H1 (cell line): ENCODE data around the gene OR2V1. TPM values are rescaled to one million over a fixed set of nuclear protein-coding genes. Genes with fewer than 3 reads are reported as not detected.

Source experiments
- CTCF ChIA-PET: fragments of 300-600 bp; sonication (Branson Sonifier 250); formaldehyde crosslinking; loops from one replicate; lab custom pipeline; 2021; ENCODE audit not compliant: partially characterized antibody; lab: Charles Lee
- POLR2A ChIA-PET: fragments of 300-600 bp; sonication (Branson Sonifier 250); formaldehyde crosslinking; loops from one replicate; lab custom pipeline; 2021; ENCODE audit warnings: inconsistent platforms; ENCODE audit not compliant: partially characterized antibody; lab: Charles Lee
- DNase-seq, 2 experiments: peaks; one replicate each; pipeline versions ENCODE4 v3.0.0 to v3.0.0-alpha.2; 2010 to 2022; ENCODE audit warnings: low spot score in 2 of 2, low read depth in 1 of 2, mixed read lengths in 1 of 2
- FAIRE-seq: peaks from 2 replicates; lab custom pipeline; 2011; peaks lifted over from hg19 to GRCh38; lab: Jason Lieb, UNC
- H2AFZ ChIP-seq: 2 replicates; pipeline ENCODE4 v1.8.1; 2012; ENCODE audit warnings: low read length, inconsistent platforms
- H2AK5ac ChIP-seq: 2 replicates; pipeline ENCODE4 v1.6.1; 2013; ENCODE audit warnings: low read depth, low read length
- H2BK120ac ChIP-seq: replicated peaks from 2 replicates; pipeline ENCODE3; 2013; ENCODE audit warnings: low read depth, low read length, inconsistent platforms
- H2BK12ac ChIP-seq: 2 replicates; pipeline ENCODE4 v1.6.1; 2013; ENCODE audit warnings: low read depth, low read length
- H2BK15ac ChIP-seq: 2 replicates; pipeline ENCODE4 v1.6.1; 2013; ENCODE audit warnings: low read length
- H2BK20ac ChIP-seq: 2 replicates; pipeline ENCODE4 v1.6.1; 2013; ENCODE audit warnings: low read length
- H2BK5ac ChIP-seq: 2 replicates; pipeline ENCODE4 v1.6.1; 2013; ENCODE audit warnings: low read depth, low read length
- H3K14ac ChIP-seq: 2 replicates; pipeline ENCODE4 v1.6.1; 2013; ENCODE audit warnings: inconsistent platforms; ENCODE audit not compliant: insufficient read length
- H3K18ac ChIP-seq: 2 replicates; pipeline ENCODE4 v1.6.1; 2013; ENCODE audit warnings: low read length; ENCODE audit errors: extremely low read depth
- H3K23ac ChIP-seq: 2 replicates; pipeline ENCODE4 v1.6.1; 2013; ENCODE audit warnings: inconsistent platforms; ENCODE audit not compliant: insufficient read length
- H3K23me2 ChIP-seq: 2 replicates; pipeline ENCODE4 v1.6.1; 2013; ENCODE audit warnings: low read depth, low read length
- H3K27ac ChIP-seq: 2 replicates; pipeline ENCODE4 v1.6.1; 2011; ENCODE audit warnings: low read depth, low read length, inconsistent platforms
- H3K27me3 ChIP-seq, 4 experiments: replicated peaks in 1 of 4; 1 replicate in 1 of 4; 2 replicates in 3 of 4; pipeline versions ENCODE4 v1.6.1 to v1.8.1; 2011 to 2013; ENCODE audit warnings: low read length in 3 of 4, mild to moderate bottlenecking in 3 of 4, inconsistent platforms in 2 of 4, mixed read lengths in 2 of 4, moderate library complexity in 1 of 4; ENCODE audit not compliant: control insufficient read depth in 3 of 4, insufficient read depth in 3 of 4; ENCODE audit errors: extremely low read depth in 1 of 4
- H3K36me3 ChIP-seq, 4 experiments: 2 replicates each; pipeline versions ENCODE4 v1.6.1 to v1.8.1; 2011 to 2013; ENCODE audit warnings: mild to moderate bottlenecking in 4 of 4, low read length in 3 of 4, moderate library complexity in 2 of 4, control low read depth in 1 of 4, inconsistent platforms in 1 of 4; ENCODE audit not compliant: insufficient read depth in 4 of 4, control insufficient read depth in 2 of 4
- H3K4ac ChIP-seq: replicated peaks from 2 replicates; pipeline ENCODE3; 2013; ENCODE audit warnings: low read length, low read depth, mixed read lengths, inconsistent platforms; ENCODE audit not compliant: insufficient read length
- H3K4me1 ChIP-seq, 4 experiments: replicated peaks in 1 of 4; 1 replicate in 1 of 4; 2 replicates in 3 of 4; pipeline versions ENCODE4 v1.6.1 to v1.8.1; 2011 to 2013; ENCODE audit warnings: low read length in 3 of 4, inconsistent platforms in 2 of 4, mixed read lengths in 1 of 4; ENCODE audit not compliant: insufficient read depth in 4 of 4, control insufficient read depth in 3 of 4
- H3K4me2 ChIP-seq, 2 experiments: 2 replicates each; pipeline versions ENCODE4 v1.6.1 to v1.8.1; 2011 to 2013; ENCODE audit warnings: low read depth in 2 of 2, low read length in 2 of 2, control low read depth in 1 of 2, inconsistent platforms in 1 of 2, mild to moderate bottlenecking in 1 of 2; ENCODE audit not compliant: insufficient read depth in 1 of 2
- H3K4me3 ChIP-seq, 4 experiments: fragments of 200-600, 300-600 bp in 1 of 4; sonication (generic), shearing (Covaris generic), sonication (Bioruptor Twin) in 1 of 4; 2 replicates each; pipeline versions ENCODE4 v1.5.1 to v1.8.1; 2011 to 2016; ENCODE audit warnings: low read length in 4 of 4, low read depth in 3 of 4, control low read depth in 2 of 4, inconsistent platforms in 2 of 4, mild to moderate bottlenecking in 2 of 4, mixed read lengths in 1 of 4, moderate library complexity in 1 of 4; ENCODE audit not compliant: insufficient read depth in 2 of 4; ENCODE audit errors: extremely low read depth in 1 of 4
- H3K56ac ChIP-seq: replicated peaks from 2 replicates; pipeline ENCODE3; 2013; ENCODE audit warnings: low read depth, mild to moderate bottlenecking, mixed read lengths, low read length, inconsistent platforms; ENCODE audit not compliant: insufficient read length
- H3K79me1 ChIP-seq: 2 replicates; pipeline ENCODE4 v1.6.1; 2013; ENCODE audit warnings: low read depth, low read length, control low read depth
- H3K79me2 ChIP-seq, 2 experiments: 2 replicates each; pipeline versions ENCODE4 v1.6.1 to v1.8.1; 2012 to 2013; ENCODE audit warnings: low read length in 2 of 2, mild to moderate bottlenecking in 2 of 2, inconsistent platforms in 1 of 2; ENCODE audit not compliant: insufficient read depth in 2 of 2, control insufficient read depth in 1 of 2
- H3K9ac ChIP-seq, 4 experiments: replicated peaks in 1 of 4; 1 replicate in 1 of 4; 2 replicates in 3 of 4; pipeline versions ENCODE4 v1.6.1 to v1.8.1; 2011 to 2013; ENCODE audit warnings: low read depth in 3 of 4, low read length in 3 of 4, control low read depth in 2 of 4, mild to moderate bottlenecking in 2 of 4, moderate library complexity in 2 of 4, inconsistent platforms in 1 of 4; ENCODE audit errors: extremely low read depth in 1 of 4
- H3K9me3 ChIP-seq, 2 experiments: 2 replicates each; pipeline versions ENCODE4 v1.6.1 to v1.8.1; 2012 to 2013; ENCODE audit warnings: mild to moderate bottlenecking in 2 of 2, moderate library complexity in 2 of 2, control low read depth in 1 of 2, inconsistent platforms in 1 of 2, low read depth in 1 of 2, low read length in 1 of 2, mixed read lengths in 1 of 2; ENCODE audit not compliant: insufficient read depth in 2 of 2
- H4K20me1 ChIP-seq, 2 experiments: replicated peaks in 1 of 2; 2 replicates each; pipeline versions ENCODE3 to v1.8.1; 2011 to 2013; ENCODE audit warnings: inconsistent platforms in 2 of 2, low read length in 2 of 2, mild to moderate bottlenecking in 1 of 2; ENCODE audit not compliant: insufficient read depth in 2 of 2, control insufficient read depth in 1 of 2
- H4K5ac ChIP-seq: 2 replicates; pipeline ENCODE4 v1.6.1; 2013; ENCODE audit warnings: low read length, low read depth, mixed read lengths, inconsistent platforms; ENCODE audit not compliant: insufficient read length
- H4K8ac ChIP-seq: 2 replicates; pipeline ENCODE4 v1.8.0; 2013; ENCODE audit warnings: mild to moderate bottlenecking, moderate library complexity, low read length, inconsistent platforms; ENCODE audit not compliant: insufficient read depth; ENCODE audit errors: extremely low read depth
- H4K91ac ChIP-seq: replicated peaks from 2 replicates; pipeline ENCODE3; 2013; ENCODE audit warnings: low read length, mixed read lengths, inconsistent platforms; ENCODE audit not compliant: insufficient read length
- ASH2L ChIP-seq: fragments of 200-600, 300-600 bp; sonication (generic); IDR thresholded peaks from one replicate; pipeline ENCODE4 v1.7.1; 2017; ENCODE audit warnings: low read length
- ATF2 ChIP-seq: IDR thresholded peaks from 2 replicates; pipeline ENCODE4 v1.6.1; 2012; ENCODE audit warnings: low read length, inconsistent platforms
- KDM1A ChIP-seq: fragments of 200-600, 300-600 bp; sonication (generic); IDR thresholded peaks from 2 replicates; pipeline ENCODE4 v1.7.1; 2016; ENCODE audit warnings: mild to moderate bottlenecking, low read length, borderline replicate concordance
- POLR2A ChIP-seq, 2 experiments: IDR thresholded peaks; 1 replicate in 1 of 2; 2 replicates in 1 of 2; pipeline ENCODE4 v1.6.1; 2011; ENCODE audit warnings: low read depth in 2 of 2, low read length in 2 of 2, mild to moderate bottlenecking in 2 of 2; ENCODE audit errors: control extremely low read depth in 1 of 2
- WGBS, 2 experiments: shearing (Covaris generic) in 1 of 2; methylation state at CpG; one replicate each; pipeline versions ENCODE4 v1.1.6 to v1.1.7; 2013 to 2015; ENCODE audit warnings: low lambda C conversion rate in 2 of 2, mixed read lengths in 2 of 2, inconsistent platforms in 1 of 2, low coverage in 1 of 2, missing lambda C conversion rate in 1 of 2; ENCODE audit not compliant: insufficient replicate concordance in 2 of 2, insufficient coverage in 1 of 2, insufficient read length in 1 of 2; ENCODE audit errors: extremely low coverage in 1 of 2, missing lambda C conversion rate in 1 of 2; 5-methylcytosine and 5-hydroxymethylcytosine counted together
- polyA plus RNA-seq, 7 experiments: library from polyadenylated mRNA; depleted of rRNA in 3 of 7; stranded (reverse) in 5 of 7; unstranded in 2 of 7; fragments of >200 nt in 5 of 7; fragments of 200-250 nt in 2 of 7; gene quantifications; 1 replicate in 5 of 7; 2 replicates in 1 of 7; 4 replicates in 1 of 7; pipeline versions ENCODE4 v1.2.1 to v1.2.3, GENCODE V29; 2011 to 2013; ENCODE audit warnings: missing spikeins in 2 of 7, mixed read lengths in 2 of 7
- total RNA-seq: library from RNA; stranded (reverse); fragmentation: NEBNext Ultra II Directional; extraction: Animal tissue kit (Norgen Biotek cat#: 25700); gene quantifications from 2 replicates; pipeline ENCODE4 v1.2.1, GENCODE V29; 2021

OR2V1 gene
- total and polyA plus RNA-seq, 2 of the 8 experiments (the other 6 are each of a cell fraction or from before 2014, with no cell fraction given) = not detected

DNA sequence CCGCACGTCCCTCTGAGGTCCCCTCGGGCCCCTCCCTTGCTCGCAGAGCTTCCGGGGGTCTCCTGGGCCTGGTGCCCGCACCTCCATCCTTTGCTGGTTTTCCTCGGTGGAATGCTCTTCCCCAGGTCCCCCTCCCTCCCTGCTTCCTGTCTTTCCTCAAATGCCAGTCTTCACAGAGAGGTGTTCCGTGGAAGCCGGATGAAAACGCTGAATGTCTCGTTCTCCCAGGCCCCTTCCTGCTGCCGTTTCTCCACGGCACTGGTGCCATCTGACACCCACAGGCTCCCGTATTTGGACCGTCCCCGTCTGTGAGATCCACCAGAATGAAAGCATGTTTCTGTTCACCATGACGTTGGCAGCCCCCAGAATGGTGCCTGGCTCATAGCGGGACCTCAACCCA is 4.1 kb downstream of the OR2V1 start:
- H3K79me2 ChIP-seq = no peaks in the 10 kb centered on the region
- no peak overlapping the region for H4K91ac ChIP-seq
- no peak overlapping the region for H2BK5ac ChIP-seq
- H2BK120ac ChIP-seq = no peak overlapping the region
- no peak for FAIRE-seq
- H3K9ac ChIP-seq = no peak overlapping the region
- WGBS, 2 experiments = 90% methylated on average over 18 of the region's 18 CpGs; no CpG with 5 or more reads in 1 of the 2 experiments
- H3K23me2 ChIP-seq = peaks cover 3% of the 10 kb centered on the region; the same call in 1 of the 2 replicates
- no peak for DNase-seq
- H4K5ac ChIP-seq = no peak overlapping the region
- H2BK20ac ChIP-seq = no peak overlapping the region
- no peak overlapping the region for H2BK12ac ChIP-seq
- no peak overlapping the region for H3K56ac ChIP-seq
- no peak overlapping the region for H3K18ac ChIP-seq
- H2AK5ac ChIP-seq = no peak overlapping the region
- H2BK15ac ChIP-seq = no peak overlapping the region
- H3K4me1 ChIP-seq = no peaks in the 10 kb centered on the region; a peak in 1 of 7 replicates
- H3K9me3 ChIP-seq = peaks cover 0 to 5% of the 10 kb centered on the region in 2 experiments; a peak in 2 of 4 replicates
- no peak overlapping the region for H3K4me2 ChIP-seq
- ChIA-PET CTCF (no interaction called here), POLR2A (no interaction called here)
- H3K4me3 ChIP-seq = no peak overlapping the region
- no peak overlapping the region for H3K23ac ChIP-seq
- H3K27me3 ChIP-seq = 0 out of 7 replicates have a peak, but pooled peaks cover 0 to 3% (median 0%) of the 10 kb centered on the region in 4 experiments
- H4K8ac ChIP-seq = no peak overlapping the region
- no peak overlapping the region for H3K14ac ChIP-seq
- no peaks in the 10 kb centered on the region for H3K79me1 ChIP-seq
- no peak overlapping the region for H3K27ac ChIP-seq
- H4K20me1 ChIP-seq = no peaks in the 10 kb centered on the region
- H3K36me3 ChIP-seq = no peaks in the 10 kb centered on the region
- H3K4ac ChIP-seq = no peak overlapping the region
- H2AFZ ChIP-seq = no peak overlapping the region
- no peak for TF ChIP-seq POLR2A (IDR thresholded peaks at IDR 0.05; ENCODE audit: control extremely low read depth in 1 of 2, low read depth in 2 of 2, low read length in 2 of 2)
- TF ChIP-seq ATF2 = no peak
- TF ChIP-seq ASH2L = no peak
- no peak for TF ChIP-seq KDM1A
